Measurements from ENCODE around the gene FAM43A. TPM values are rescaled to one million over a fixed set of nuclear protein-coding genes. Genes with fewer than 3 reads are reported as not detected.

FAM43A gene
- total RNA-seq, 2 donors from 2014 or later, result 10.4 to 15.4 TPM

- ATAC-seq (no peak), DNase-seq (no peak)
- intact Hi-C loops (cut with DNase I), result no loop called here
Measured at GRCh38 chr3:194691481-194692283, 6.0 kb downstream of the FAM43A start.

GRCh38 chr3:194696702-194697101, 11.0 kb downstream of the FAM43A start:
- ATAC-seq (no peak), DNase-seq (no peak)
- intact Hi-C loops (cut with DNase I), result no loop called here

GRCh38 chr3:194702545-194702944, 16.9 kb downstream of the FAM43A start:
- ATAC-seq (no peak), DNase-seq (no peak)
- intact Hi-C loops (cut with DNase I), result no loop called here

- intact Hi-C loops (cut with DNase I), result no loop called here
- no peak for ATAC-seq
- DNase-seq, result no peak
Measured at GRCh38 chr3:194705227-194705626, 19.5 kb downstream of the FAM43A start.

- DNase-seq, result no peak
- ATAC-seq, result no peak
- intact Hi-C loops (cut with DNase I), result no loop called here
Measured at GRCh38 chr3:194705761-194706160, 20.1 kb downstream of the FAM43A start.

- ATAC-seq (no peak), DNase-seq (no peak)
- intact Hi-C loops (cut with DNase I), result no loop called here
Measured at GRCh38 chr3:194707147-194707540, 21.5 kb downstream of the FAM43A start.

GRCh38 chr3:194711286-194711685, 25.6 kb downstream of the FAM43A start:
- no peak for DNase-seq
- intact Hi-C loops (cut with DNase I), result no loop called here
- no peak for ATAC-seq

GRCh38 chr3:194711913-194712312, 26.2 kb downstream of the FAM43A start:
- DNase-seq (peak; percentile 45), ATAC-seq (peak; percentile 53 to 78)
- intact Hi-C loops (cut with DNase I), result no loop called here

GRCh38 chr3:194713299-194714136, 27.8 kb downstream of the FAM43A start:
- no peak for ATAC-seq
- intact Hi-C loops (cut with DNase I), result no loop called here
- DNase-seq, result no peak

GRCh38 chr3:194714137-194714455, 28.4 kb downstream of the FAM43A start:
- intact Hi-C loops (cut with DNase I), result no loop called here
- no peak for ATAC-seq
- no peak for DNase-seq

GRCh38 chr3:194714564-194714963, 28.9 kb downstream of the FAM43A start:
- ATAC-seq (no peak), DNase-seq (no peak)
- intact Hi-C loops (cut with DNase I), result no loop called here

- DNase-seq (no peak), ATAC-seq (no peak)
- intact Hi-C loops (cut with DNase I), result no loop called here
Measured at GRCh38 chr3:194715022-194715800, 29.5 kb downstream of the FAM43A start.

- ATAC-seq, result no peak
- intact Hi-C loops (cut with DNase I), result no loop called here
- no peak for DNase-seq
Measured at GRCh38 chr3:194718079-194718478, 32.4 kb downstream of the FAM43A start.

- ATAC-seq (no peak), DNase-seq (no peak)
- intact Hi-C loops (cut with DNase I), result no loop called here
Measured at GRCh38 chr3:194720048-194720447, 34.4 kb downstream of the FAM43A start.

- DNase-seq, result no peak
- intact Hi-C loops (cut with DNase I), result no loop called here
- ATAC-seq, result no peak
Measured at GRCh38 chr3:194723846-194724618, 38.3 kb downstream of the FAM43A start.

GRCh38 chr3:194725346-194725745, 39.7 kb downstream of the FAM43A start:
- no peak for ATAC-seq
- intact Hi-C loops (cut with DNase I), result no loop called here
- no peak for DNase-seq

- no peak for DNase-seq
- intact Hi-C loops (cut with DNase I), result no loop called here
- no peak for ATAC-seq
Measured at GRCh38 chr3:194727435-194728128, 41.9 kb downstream of the FAM43A start.

GRCh38 chr3:194728986-194729385, 43.3 kb downstream of the FAM43A start:
- intact Hi-C loops (cut with DNase I), result no loop called here
- ATAC-seq, result no peak
- no peak for DNase-seq

- intact Hi-C loops (cut with DNase I), result no loop called here
- DNase-seq (no peak), ATAC-seq (peak; percentile 47 to 60)
Measured at GRCh38 chr3:194730365-194730764, 44.7 kb downstream of the FAM43A start.

Data from left cardiac atrium (tissue), 4 donors.